Activated CD8-positive, alpha-beta memory T cell treated with anti-CD3 and anti-CD28 coated beads for 24 hours (primary cell): ENCODE measurements around the gene BABAM1.

Source experiments
- DNase-seq: peaks from one replicate; pipeline ENCODE4 v3.0.0-alpha.2; 2020

Gene BABAM1

DNA sequence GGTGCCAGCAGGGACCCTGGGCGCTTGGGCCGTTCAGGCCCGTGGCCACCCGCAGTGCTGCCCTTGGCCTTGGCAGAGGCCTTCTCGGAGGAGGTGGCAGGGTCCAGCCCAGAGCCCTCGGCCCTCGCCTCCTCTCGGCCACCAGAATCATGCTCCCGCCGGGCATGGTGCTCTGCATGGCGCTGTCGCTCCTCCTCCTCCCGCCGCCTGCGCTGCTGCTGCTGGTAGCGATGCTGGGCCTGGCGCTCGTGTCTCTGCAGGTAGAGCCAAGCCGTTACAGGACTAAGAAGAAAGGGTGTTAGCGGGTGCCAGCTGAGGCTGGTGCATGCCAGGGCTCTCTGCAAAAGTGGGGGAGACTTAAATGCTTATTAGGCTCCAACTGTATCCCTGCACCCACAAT, 57.9 kb downstream of the BABAM1 start:
- DNase-seq = no peak

DNA sequence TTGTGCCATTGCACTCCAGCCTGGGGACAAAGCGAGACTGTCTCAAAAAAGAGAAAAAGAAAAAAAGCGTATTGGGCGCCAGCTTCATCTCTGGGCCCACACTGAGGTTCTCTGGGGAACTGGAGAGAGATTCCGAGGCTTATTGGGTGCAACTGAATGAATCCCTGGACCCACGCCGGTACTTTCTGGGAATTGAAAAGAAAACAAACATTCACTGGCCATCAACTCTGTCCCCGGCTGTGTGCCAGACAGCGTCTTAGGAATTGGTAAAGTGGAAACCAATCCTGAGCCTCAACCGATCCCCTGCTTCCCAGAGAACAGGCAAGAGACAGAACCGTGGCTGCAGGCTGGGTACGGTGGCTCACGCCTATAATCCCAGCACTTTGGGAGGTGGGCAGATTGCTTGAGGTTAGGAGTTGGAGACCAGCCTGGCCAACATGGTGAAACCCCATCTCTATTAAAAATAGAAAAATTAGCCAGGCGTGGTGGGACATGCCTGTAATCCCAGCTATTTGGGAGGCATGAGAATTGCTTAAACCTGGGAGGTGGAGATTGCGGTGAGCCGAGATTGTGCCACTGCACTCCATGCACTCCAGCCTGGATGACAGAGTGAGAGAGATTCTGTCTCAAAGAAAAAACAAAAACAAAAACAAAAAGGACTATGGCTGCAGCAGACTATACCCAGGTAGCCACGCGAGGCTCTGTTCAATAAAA, 58.8 kb downstream of the BABAM1 start:
- DNase-seq = no peak

DNA sequence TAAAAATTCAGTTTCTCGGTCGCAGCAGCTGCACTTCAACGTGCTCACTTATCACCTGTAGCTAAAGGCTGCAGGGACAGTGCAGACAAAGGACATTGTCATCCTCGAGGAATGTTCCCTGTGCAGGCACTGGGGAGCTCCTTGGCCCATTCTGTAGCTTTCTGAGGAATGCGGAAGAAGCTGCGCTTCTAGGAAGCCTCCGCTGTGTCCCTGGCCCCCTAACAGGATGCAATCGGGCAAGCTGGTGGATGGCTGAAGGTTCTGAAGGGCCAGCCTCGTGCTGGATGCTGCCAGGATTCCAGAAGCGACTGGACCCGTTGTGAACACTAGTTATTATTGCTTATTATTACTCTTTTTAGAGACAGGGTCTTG, 59.3 kb downstream of the BABAM1 start:
- no peak for DNase-seq

DNA sequence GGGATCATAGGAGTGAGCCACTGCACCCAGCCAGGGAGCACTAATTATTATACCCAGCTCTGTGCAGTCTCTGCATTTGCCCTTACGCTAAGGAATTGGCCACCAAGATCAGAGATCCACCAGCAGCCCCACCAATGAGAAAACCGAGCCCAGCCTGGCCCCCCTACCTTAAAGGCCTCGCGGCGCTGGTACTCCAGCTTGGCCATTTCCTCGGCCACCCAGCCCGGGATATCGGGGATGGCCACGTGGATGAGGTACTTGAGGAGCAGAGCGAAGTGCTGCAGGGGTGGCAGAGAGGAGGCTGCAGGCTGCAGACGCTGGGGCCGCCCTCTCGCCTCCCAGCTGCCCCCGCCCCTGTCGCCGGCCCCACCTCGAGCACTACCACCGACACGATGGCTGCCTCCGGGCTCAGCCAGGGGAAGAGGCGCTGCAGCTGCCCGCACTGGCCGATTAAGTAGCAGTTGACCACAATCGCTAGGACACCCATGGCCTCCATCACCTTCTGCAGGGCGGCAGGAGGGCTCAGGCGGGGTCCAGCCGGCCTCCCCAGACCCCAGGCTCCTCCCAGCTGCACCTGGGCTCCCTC, 59.9 kb downstream of the BABAM1 start:
- no peak for DNase-seq

DNA sequence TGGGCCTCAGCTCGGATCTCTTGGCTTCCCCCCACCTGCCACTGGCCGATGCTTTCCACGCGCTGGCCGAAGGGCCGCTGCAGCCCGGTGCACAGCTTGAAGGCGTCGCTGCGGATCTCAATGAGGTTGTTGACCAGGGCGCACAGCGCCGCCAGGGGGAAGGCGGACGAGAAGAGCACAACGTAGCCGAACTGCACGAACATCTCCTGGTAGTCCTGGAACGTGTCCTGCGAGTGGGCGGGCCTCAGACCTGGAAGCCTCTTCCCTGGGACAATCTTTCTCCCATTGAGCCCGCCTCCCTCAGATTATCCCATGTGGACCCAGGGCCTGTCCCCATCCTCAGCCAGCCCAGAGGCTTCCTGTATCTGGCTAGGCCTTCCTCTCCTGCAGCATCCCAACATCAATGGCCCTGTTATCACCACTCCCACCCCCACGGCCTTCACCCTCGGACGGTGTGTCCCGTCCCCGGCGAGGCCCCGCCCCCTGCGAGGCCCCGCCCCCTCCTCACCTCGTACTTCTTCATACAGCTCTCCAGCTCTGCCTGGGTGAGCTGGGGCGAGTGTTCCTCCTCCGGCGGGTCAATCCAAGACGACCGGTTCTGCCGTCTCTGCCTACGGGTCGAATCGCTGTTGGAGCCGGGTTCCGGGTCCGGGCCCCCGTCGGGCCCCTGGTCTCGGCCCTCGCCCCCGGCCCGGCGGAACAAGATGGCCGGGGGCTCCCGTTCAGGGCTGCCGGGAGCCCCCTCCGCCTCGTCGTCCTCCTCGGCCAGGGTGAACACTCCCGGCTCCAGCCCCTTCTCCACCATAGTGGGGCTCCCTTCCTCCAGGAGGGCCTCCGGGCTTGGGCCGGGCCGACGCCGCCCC, 60.6 kb downstream of the BABAM1 start:
- peak; percentile 83 for DNase-seq
